ENCODE measurements around the gene PCBP4. TPM values are rescaled to one million over a fixed set of nuclear protein-coding genes. Genes with fewer than 3 reads are reported as not detected.

PCBP4 gene
- polyA plus RNA-seq, 3 donors = 0.09 to 1.3 (median 0.22) TPM

DNA sequence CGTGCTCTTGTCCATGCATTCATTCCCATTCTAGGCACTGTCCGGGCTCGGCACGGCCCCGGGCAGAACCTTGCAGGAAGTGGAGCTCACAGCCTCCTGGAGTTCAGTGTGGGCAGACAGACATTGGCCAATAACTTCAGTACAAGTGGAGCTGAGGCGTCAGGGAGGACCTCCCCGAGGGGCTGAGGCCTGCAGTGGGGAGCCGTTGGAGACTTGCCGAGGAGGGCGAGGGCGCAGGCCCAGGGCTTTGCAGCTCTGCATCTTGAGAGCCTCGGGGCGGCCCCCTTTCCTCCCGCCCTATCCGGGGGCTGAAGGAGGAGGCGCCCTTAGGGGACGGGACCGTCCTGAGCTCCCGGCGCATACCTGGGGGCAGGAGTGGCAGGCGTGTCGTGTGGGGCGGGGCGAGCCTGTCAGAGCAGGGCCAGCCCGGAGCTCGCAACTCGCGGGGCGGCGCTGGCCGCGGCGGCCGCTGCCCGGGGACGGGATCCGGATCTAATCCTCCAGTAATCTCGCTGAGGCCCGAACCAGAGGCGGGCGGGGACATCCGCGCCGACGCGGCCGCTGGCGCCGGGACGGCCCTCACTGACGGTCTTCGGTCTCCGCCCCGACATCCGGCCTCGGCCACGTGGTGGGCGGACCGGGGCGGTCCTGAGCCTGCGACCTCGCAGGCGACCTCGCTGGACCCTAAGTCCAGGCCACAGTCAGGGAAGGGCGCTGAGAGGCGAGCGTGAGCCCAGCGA is 15.8 kb upstream of the PCBP4 start, which contains the start of gene ACY1:
Gene ACY1, plus strand, starts transcription at position 698 of the 740 bp plus-strand sequence. CDS start 530 bp downstream, outside the sequence.
- intact Hi-C loops (cut with micrococcal nuclease) = no loop called here

DNA sequence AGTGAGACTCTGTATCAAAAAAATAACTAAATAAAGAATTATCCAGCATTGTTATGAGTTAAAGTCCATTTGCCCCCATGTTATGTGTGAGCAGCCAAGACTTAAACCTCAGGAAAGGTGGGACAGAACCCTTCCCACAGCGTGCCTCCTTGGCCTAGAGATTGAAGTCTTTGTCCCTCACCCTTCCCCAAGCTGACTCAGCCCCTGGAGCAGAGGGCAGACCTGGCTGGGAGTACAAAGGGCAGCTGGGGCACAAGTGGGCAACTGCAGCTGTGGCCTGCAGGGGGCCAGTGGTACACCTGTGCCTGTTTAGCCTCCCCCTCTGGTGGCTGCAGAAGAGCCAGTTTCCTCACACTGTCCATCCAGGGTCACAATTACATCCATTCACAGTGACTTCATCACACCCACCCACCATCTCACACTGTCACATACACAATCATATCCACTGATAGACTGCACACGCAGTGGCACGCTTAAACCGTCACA is 15.1 kb upstream of the PCBP4 start:
- peaks cover 0 to 1% (median 0%) of the 10 kb centered on the region in 7 donors for H3K9me3 Mint-ChIP-seq

More for the DNA sequence above, 15.8 kb upstream of the PCBP4 start, which contains the start of gene ACY1:
- peak within 1 kb of the TSS; percentile 73 to 84 for H3K27ac ChIP-seq (ENCODE audit: low read depth in 1 of 2, low read length in 2 of 2)
- peak; percentile 64 to 75 (median 74) for DNase-seq
- H3K27me3 Mint-ChIP-seq (ENCODE audit: low read depth in 3 of 3) = peaks cover 0 to 3% (median 0%) of the 10 kb centered on the region in 3 donors
- peaks cover 25% of the 10 kb centered on the region for H3K4me1 Mint-ChIP-seq
- peak within 1 kb of the TSS; percentile 95 for H2AFZ ChIP-seq (ENCODE audit: insufficient read depth, low read depth, low read length, poor library complexity, severe bottlenecking)
- peak within 1 kb of the TSS; percentile 90 to 91 for H3K4me3 Mint-ChIP-seq
- no peaks in the 10 kb centered on the region for H4K20me1 ChIP-seq (ENCODE audit: insufficient read depth, low read length)
- peak within 1 kb of the TSS; percentile 53 to 84 (median 55) for H3K4me3 ChIP-seq (replicated peaks in 1 of 3; ENCODE audit: low read depth in 2 of 3, low read length in 3 of 3)
- WGBS (ENCODE audit: insufficient coverage) = under 1% methylated on average over 66 of the region's 68 CpGs
- H3K27ac Mint-ChIP-seq = peak within 1 kb of the TSS; percentile 87 to 98 (median 92)
- H3K4me2 ChIP-seq (replicated peaks; ENCODE audit: extremely low read depth, low read length, poor library complexity, severe bottlenecking) = peak within 1 kb of the TSS; percentile 83
- H3K79me2 ChIP-seq (ENCODE audit: insufficient read depth, low read length) = peaks cover 5% of the 10 kb centered on the region
- H3K9me3 Mint-ChIP-seq = peaks cover 0 to 1% (median 0%) of the 10 kb centered on the region in 7 donors
- peaks cover 19 to 25% of the 10 kb centered on the region in 2 donors for H3K4me1 ChIP-seq (ENCODE audit: control insufficient read depth in 1 of 2, insufficient read depth in 2 of 2, low read length in 2 of 2)
- H3K36me3 ChIP-seq (replicated peaks in 1 of 2; ENCODE audit: control insufficient read depth in 1 of 2, insufficient read depth in 2 of 2, low read length in 2 of 2) = no peaks in the 10 kb centered on the region
- peak within 1 kb of the TSS; percentile 80 for H3K9ac ChIP-seq (ENCODE audit: insufficient read depth, low read length, poor library complexity, severe bottlenecking)
- TF ChIP-seq, protein P1, sequence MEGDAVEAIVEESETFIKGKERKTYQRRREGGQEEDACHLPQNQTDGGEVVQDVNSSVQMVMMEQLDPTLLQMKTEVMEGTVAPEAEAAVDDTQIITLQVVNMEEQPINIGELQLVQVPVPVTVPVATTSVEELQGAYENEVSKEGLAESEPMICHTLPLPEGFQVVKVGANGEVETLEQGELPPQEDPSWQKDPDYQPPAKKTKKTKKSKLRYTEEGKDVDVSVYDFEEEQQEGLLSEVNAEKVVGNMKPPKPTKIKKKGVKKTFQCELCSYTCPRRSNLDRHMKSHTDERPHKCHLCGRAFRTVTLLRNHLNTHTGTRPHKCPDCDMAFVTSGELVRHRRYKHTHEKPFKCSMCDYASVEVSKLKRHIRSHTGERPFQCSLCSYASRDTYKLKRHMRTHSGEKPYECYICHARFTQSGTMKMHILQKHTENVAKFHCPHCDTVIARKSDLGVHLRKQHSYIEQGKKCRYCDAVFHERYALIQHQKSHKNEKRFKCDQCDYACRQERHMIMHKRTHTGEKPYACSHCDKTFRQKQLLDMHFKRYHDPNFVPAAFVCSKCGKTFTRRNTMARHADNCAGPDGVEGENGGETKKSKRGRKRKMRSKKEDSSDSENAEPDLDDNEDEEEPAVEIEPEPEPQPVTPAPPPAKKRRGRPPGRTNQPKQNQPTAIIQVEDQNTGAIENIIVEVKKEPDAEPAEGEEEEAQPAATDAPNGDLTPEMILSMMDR (IDR thresholded peaks at IDR 0.05) = peak; percentile 57
- no peaks in the 10 kb centered on the region for H3K27me3 ChIP-seq (ENCODE audit: control insufficient read depth in 2 of 2, insufficient read depth in 2 of 2, low read length in 2 of 2)
- H3K36me3 Mint-ChIP-seq = peaks cover 0 to 7% of the 10 kb centered on the region in 2 donors
- no peaks in the 10 kb centered on the region for H3K9me3 ChIP-seq (replicated peaks in 1 of 2; ENCODE audit: control insufficient read depth in 1 of 2, insufficient read depth in 1 of 2, low read length in 2 of 2)

More for the DNA sequence above, 15.1 kb upstream of the PCBP4 start:
- peaks cover 0 to 3% (median 0%) of the 10 kb centered on the region in 3 donors for H3K27me3 Mint-ChIP-seq (ENCODE audit: low read depth in 3 of 3)
- Histone ChIP-seq H2AFZ (ENCODE audit: insufficient read depth, low read depth, low read length, poor library complexity, severe bottlenecking) (peak overlapping the region; percentile 95), H3K4me1 (ENCODE audit: control insufficient read depth in 1 of 2, insufficient read depth in 2 of 2, low read length in 2 of 2) (peaks cover 19 to 25% of the 10 kb centered on the region in 2 donors), H3K4me3 (replicated peaks in 1 of 3; ENCODE audit: low read depth in 2 of 3, low read length in 3 of 3) (peak overlapping the region; percentile 53 to 84 (median 55)), H4K20me1 (ENCODE audit: insufficient read depth, low read length) (no peaks in the 10 kb centered on the region), H3K9me3 (replicated peaks in 1 of 2; ENCODE audit: control insufficient read depth in 1 of 2, insufficient read depth in 1 of 2, low read length in 2 of 2) (no peaks in the 10 kb centered on the region), H3K79me2 (ENCODE audit: insufficient read depth, low read length) (peaks cover 5% of the 10 kb centered on the region), H3K4me2 (replicated peaks; ENCODE audit: extremely low read depth, low read length, poor library complexity, severe bottlenecking) (peak overlapping the region; percentile 83), H3K9ac (ENCODE audit: insufficient read depth, low read length, poor library complexity, severe bottlenecking) (peak overlapping the region; percentile 80), H3K27me3 (ENCODE audit: control insufficient read depth in 2 of 2, insufficient read depth in 2 of 2, low read length in 2 of 2) (no peaks in the 10 kb centered on the region), H3K27ac (ENCODE audit: low read depth in 1 of 2, low read length in 2 of 2) (peak overlapping the region; percentile 68 to 84), H3K36me3 (replicated peaks in 1 of 2; ENCODE audit: control insufficient read depth in 1 of 2, insufficient read depth in 2 of 2, low read length in 2 of 2) (no peaks in the 10 kb centered on the region)
- H3K27ac Mint-ChIP-seq = peak overlapping the region; percentile 79 to 98 (median 92)
- peak overlapping the region; percentile 90 to 91 for H3K4me3 Mint-ChIP-seq
- peaks cover 27% of the 10 kb centered on the region for H3K4me1 Mint-ChIP-seq
- peaks cover 0 to 7% of the 10 kb centered on the region in 2 donors for H3K36me3 Mint-ChIP-seq
- intact Hi-C loops (cut with micrococcal nuclease) = no loop called here
- 0% methylated on average over 4 of the region's 4 CpGs for WGBS (ENCODE audit: insufficient coverage)
- TF ChIP-seq, protein P1 (IDR thresholded peaks at IDR 0.05) = peak; percentile 76
- peak in 2 of 3 donors; percentile 35 to 46 for DNase-seq

All from CD14-positive monocyte (primary cell).